CD4-positive, alpha-beta T cell (primary cell): ENCODE data around the gene ACTR3. TPM values are rescaled to one million over a fixed set of nuclear protein-coding genes. Genes with fewer than 3 reads are reported as not detected.
"Not testable (repeated sequence)": the region's sequence is repeated elsewhere in the genome, so short reads cannot be mapped to it uniquely, and the experiment has no call there.

Experiments
- ATAC-seq: fragments of 200-7000 bp; cut with Tn5 transposase; one replicate; pipeline ENCODE4 v1.10.0; 2022; ENCODE audit warnings: mild to moderate bottlenecking; ENCODE audit not compliant: poor library complexity
- CTCF ChIA-PET: fragments of 350-600 bp; sonication (Branson Sonifier 250); formaldehyde crosslinking; loops from one replicate; lab custom pipeline; 2021; ENCODE audit warnings: antibody characterized with exemption, inconsistent platforms; lab: Charles Lee
- POLR2A ChIA-PET: fragments of 350-600 bp; sonication (Branson Sonifier 250); formaldehyde crosslinking; loops from one replicate; lab custom pipeline; 2021; ENCODE audit warnings: antibody characterized with exemption, inconsistent platforms; lab: Charles Lee
- DNase-seq, 14 experiments: peaks; one replicate each; pipeline ENCODE4 v3.0.0-alpha.2; 2013 to 2020; ENCODE audit warnings: mixed read lengths in 2 of 14
- H3K27ac ChIP-seq, 2 donors: one replicate each; pipeline versions ENCODE4 v1.5.1 to v1.7.0; 2013; ENCODE audit warnings: low read length in 2 of 2, low read depth in 1 of 2, mild to moderate bottlenecking in 1 of 2
- H3K27me3 ChIP-seq, 2 experiments: 1 replicate in 1 of 2; 2 replicates in 1 of 2; pipeline versions ENCODE4 v1.6.1 to v1.7.0; 2013; ENCODE audit warnings: low read length in 2 of 2, control low read depth in 1 of 2, mild to moderate bottlenecking in 1 of 2, moderate library complexity in 1 of 2; ENCODE audit not compliant: insufficient read depth in 2 of 2, control insufficient read depth in 1 of 2
- H3K36me3 ChIP-seq: one replicate; pipeline ENCODE4 v1.6.1; 2013; ENCODE audit warnings: low read length, control low read depth; ENCODE audit not compliant: insufficient read depth
- H3K4me1 ChIP-seq: one replicate; pipeline ENCODE4 v1.6.1; 2013; ENCODE audit warnings: low read length, control low read depth; ENCODE audit not compliant: insufficient read depth
- H3K4me3 ChIP-seq: one replicate; pipeline ENCODE4 v1.5.1; 2013; ENCODE audit warnings: mild to moderate bottlenecking, low read length, moderate library complexity
- H3K9me3 ChIP-seq, 2 experiments: 1 replicate in 1 of 2; 2 replicates in 1 of 2; pipeline versions ENCODE4 v1.6.1 to v1.7.0; 2013; ENCODE audit warnings: low read length in 2 of 2, mild to moderate bottlenecking in 2 of 2, control low read depth in 1 of 2, moderate library complexity in 1 of 2; ENCODE audit not compliant: control insufficient read depth in 1 of 2, insufficient read depth in 1 of 2
- H3K27ac Mint-ChIP-seq: one replicate; pipeline ENCODE4 v1.8.0; 2020; ENCODE audit warnings: mixed read lengths
- H3K27me3 Mint-ChIP-seq: one replicate; pipeline ENCODE4 v1.8.0; 2021; ENCODE audit warnings: mixed read lengths
- H3K36me3 Mint-ChIP-seq: one replicate; pipeline ENCODE4 v1.8.0; 2021; ENCODE audit warnings: low read depth, mixed read lengths
- H3K4me1 Mint-ChIP-seq: one replicate; pipeline ENCODE4 v1.8.0; 2021; ENCODE audit warnings: low read depth, mixed read lengths
- H3K4me3 Mint-ChIP-seq: one replicate; pipeline ENCODE4 v1.8.0; 2020; ENCODE audit warnings: mild to moderate bottlenecking, mixed read lengths
- H3K9me3 Mint-ChIP-seq: one replicate; pipeline ENCODE4 v1.8.0; 2020; ENCODE audit warnings: mixed read lengths
- CTCF ChIP-seq: fragments of 200-600 bp; IDR thresholded peaks from one replicate; pipeline ENCODE4 v1.8.0; 2022; ENCODE audit warnings: antibody characterized with exemption, mild to moderate bottlenecking
- intact Hi-C, 2 experiments: fragments of 100-400 bp; cut with DNase I in 1 of 2; cut with micrococcal nuclease in 1 of 2; formaldehyde crosslinking; loops; one replicate each; pipeline versions ENCODE4 v1.15.1 to v1.9.0; 2023 to 2025; cut with DNase I, micrococcal nuclease
- total RNA-seq, 174 experiments: library from RNA in 2 of 174; stranded (reverse) in 2 of 174; gene quantifications; one replicate each; pipeline ENCODE4 v1.2.3 and lab custom pipeline; 2021 to 2026

ACTR3 gene
- total RNA-seq, 2 experiments from 2014 or later, result 118 to 123 TPM

GRCh38 chr2:113937501-113937900, 47.6 kb downstream of the ACTR3 start:
- intact Hi-C loops, result no loop called here
- Histone ChIP-seq H3K27me3 (no peaks in the 10 kb centered on the region), H3K9me3 (peaks cover 0 to 4% of the 10 kb centered on the region in 2 experiments), H3K4me1 (no peaks in the 10 kb centered on the region), H3K4me3 (no peak overlapping the region), H3K27ac (no peak overlapping the region), H3K36me3 (peaks cover 84% of the 10 kb centered on the region)
- ChIA-PET POLR2A (no interaction called here), CTCF (no interaction called here)
- Mint-ChIP-seq H3K36me3 (peaks cover 97% of the 10 kb centered on the region), H3K27ac (peak overlapping the region; percentile 43), H3K27me3 (no peaks in the 10 kb centered on the region), H3K4me1 (peaks cover 20% of the 10 kb centered on the region), H3K9me3 (peaks cover 8% of the 10 kb centered on the region), H3K4me3 (no peak overlapping the region)
- DNase-seq, result no peak
- no peak for ATAC-seq
- TF ChIP-seq CTCF, result no peak

- H3K36me3 Mint-ChIP-seq, result peaks cover 63% of the 10 kb centered on the region
- Histone ChIP-seq H3K4me3 (no peak overlapping the region), H3K27ac (no peak overlapping the region), H3K27me3 (no peaks in the 10 kb centered on the region), H3K4me1 (no peaks in the 10 kb centered on the region), H3K9me3 (peaks cover 0 to 4% of the 10 kb centered on the region in 2 experiments), H3K36me3 (peaks cover 87% of the 10 kb centered on the region)
- peaks cover 10% of the 10 kb centered on the region for H3K9me3 Mint-ChIP-seq
- ChIA-PET POLR2A (no interaction called here), CTCF (no interaction called here)
- no peaks in the 10 kb centered on the region for H3K27me3 Mint-ChIP-seq
- H3K27ac Mint-ChIP-seq, result no peak overlapping the region
- no peak for DNase-seq
- no peak overlapping the region for H3K4me3 Mint-ChIP-seq
- H3K4me1 Mint-ChIP-seq, result peaks cover 14% of the 10 kb centered on the region
- ATAC-seq, result no peak
- no peak for TF ChIP-seq CTCF
- intact Hi-C loops, result loop anchor here in 1 of 2 experiments (10.0 kb wide), 1 partner anchor 46 kb away; the partner anchor contains the start of gene ACTR3
These were observed 51.0 kb downstream of the ACTR3 start for GRCh38 chr2:113940891-113941290.

GRCh38 chr2:113945784-113946183, 55.9 kb downstream of the ACTR3 start:
- H3K4me1 ChIP-seq, H3K4me3 ChIP-seq, ATAC-seq, H3K27me3 Mint-ChIP-seq, CTCF ChIA-PET, H3K9me3 ChIP-seq, DNase-seq, H3K9me3 Mint-ChIP-seq, H3K4me3 Mint-ChIP-seq, H3K27me3 ChIP-seq, H3K27ac ChIP-seq: not testable (repeated sequence)
- Mint-ChIP-seq H3K27ac (peak overlapping the region; percentile 38), H3K36me3 (peaks cover 33% of the 10 kb centered on the region), H3K4me1 (peaks cover 19% of the 10 kb centered on the region)
- peaks cover 89% of the 10 kb centered on the region for H3K36me3 ChIP-seq
- POLR2A ChIA-PET, result interaction anchor here (0.8 kb wide), 1 partner anchor 189 kb away, joined by 3 read pairs; no protein-coding TSS in a partner anchor
- intact Hi-C loops, result loop anchor here in 1 of 2 experiments (10.0 kb wide), 1 partner anchor 51 kb away; the partner anchor contains the start of gene ACTR3

GRCh38 chr2:113950906-113951305, 61.0 kb downstream of the ACTR3 start:
- POLR2A ChIA-PET, H3K9me3 ChIP-seq, H3K27ac ChIP-seq, H3K9me3 Mint-ChIP-seq, H3K4me1 ChIP-seq, H3K27me3 Mint-ChIP-seq, H3K27me3 ChIP-seq, H3K4me3 ChIP-seq, ATAC-seq, H3K4me3 Mint-ChIP-seq, intact Hi-C loops: not testable (repeated sequence)
- H3K36me3 ChIP-seq, result peaks cover 92% of the 10 kb centered on the region
- peak overlapping the region; percentile 47 for H3K27ac Mint-ChIP-seq
- H3K4me1 Mint-ChIP-seq, result peaks cover 40% of the 10 kb centered on the region
- CTCF ChIA-PET, result interaction anchor here (0.9 kb wide), 1 partner anchor 16 kb away, joined by 3 read pairs; no protein-coding TSS in a partner anchor
- H3K36me3 Mint-ChIP-seq, result peaks cover 61% of the 10 kb centered on the region
- peak in 2 of 14 experiments; percentile 17 to 34 for DNase-seq
